Stimulated activated CD8-positive, alpha-beta memory T cell treated with anti-CD3 and anti-CD28 coated beads, Interleukin-12 subunit alpha, Interleukin-12 subunit beta, amount 100 ng/mL, for 24 hours (primary cell): Measurements from ENCODE around the gene RRAD.

Experiments used
- DNase-seq: peaks from one replicate; pipeline ENCODE4 v3.0.0-alpha.2; 2020; ENCODE audit errors: extremely low read depth

Gene RRAD

DNA sequence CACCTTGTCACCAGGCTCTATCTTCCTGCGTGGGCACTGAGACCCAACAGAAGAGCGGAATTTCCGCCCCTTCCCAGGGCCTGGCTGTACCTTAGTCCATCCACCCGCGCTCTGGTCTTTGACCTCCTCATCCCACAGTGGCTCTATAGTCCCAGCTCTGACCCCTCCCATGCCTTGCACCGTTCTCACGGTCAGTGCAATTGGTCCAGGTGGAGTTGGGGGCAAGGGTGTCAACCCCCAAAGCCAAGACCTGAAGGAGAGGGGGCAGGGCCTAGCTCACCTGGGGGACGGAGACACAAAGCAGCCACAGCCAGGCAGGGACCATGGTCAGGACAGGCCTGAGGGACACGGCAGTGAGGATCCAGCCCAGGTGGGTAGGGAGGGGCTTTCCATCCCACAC, 7.6 kb downstream of the RRAD start:
- DNase-seq, result no peak

DNA sequence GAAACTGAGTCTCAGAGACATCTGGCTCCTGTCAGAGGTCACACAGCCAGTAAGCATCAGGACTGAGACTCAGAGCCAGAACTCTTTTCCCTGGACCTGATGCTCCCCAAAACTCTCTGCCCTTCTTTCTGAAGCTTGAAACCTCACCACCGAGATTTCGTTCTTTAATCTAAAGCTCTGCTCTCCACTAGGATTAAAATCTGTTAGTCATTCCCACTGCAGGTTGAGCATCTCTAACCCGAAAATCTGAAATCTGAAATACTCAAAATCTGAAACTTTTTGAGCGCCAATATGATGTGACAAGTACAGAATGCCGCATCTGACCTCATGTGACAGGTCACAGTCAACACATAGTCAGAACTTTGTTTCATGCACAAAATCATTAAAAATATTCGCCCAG, 8.8 kb downstream of the RRAD start:
- no peak for DNase-seq

DNA sequence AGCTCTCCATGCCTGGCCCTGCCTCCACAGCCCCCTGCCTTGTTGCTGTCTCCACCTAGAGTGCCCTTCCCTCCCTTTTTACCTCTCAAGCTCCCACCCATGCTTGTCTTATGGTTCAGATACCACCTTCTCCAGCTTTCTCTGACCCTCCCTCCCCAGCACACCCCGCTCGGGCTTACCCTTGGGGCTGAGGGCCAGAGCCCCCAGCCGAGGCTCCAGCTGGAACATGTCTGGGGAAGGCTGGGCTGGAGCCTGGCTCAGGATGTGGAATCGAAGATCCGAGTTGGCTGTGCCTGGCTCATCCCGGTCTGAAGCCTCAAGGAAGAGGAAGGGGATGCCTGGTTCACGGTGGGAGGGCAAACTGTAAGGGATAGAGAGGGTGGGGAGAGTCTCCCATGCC, 10.3 kb downstream of the RRAD start:
- DNase-seq, result no peak

DNA sequence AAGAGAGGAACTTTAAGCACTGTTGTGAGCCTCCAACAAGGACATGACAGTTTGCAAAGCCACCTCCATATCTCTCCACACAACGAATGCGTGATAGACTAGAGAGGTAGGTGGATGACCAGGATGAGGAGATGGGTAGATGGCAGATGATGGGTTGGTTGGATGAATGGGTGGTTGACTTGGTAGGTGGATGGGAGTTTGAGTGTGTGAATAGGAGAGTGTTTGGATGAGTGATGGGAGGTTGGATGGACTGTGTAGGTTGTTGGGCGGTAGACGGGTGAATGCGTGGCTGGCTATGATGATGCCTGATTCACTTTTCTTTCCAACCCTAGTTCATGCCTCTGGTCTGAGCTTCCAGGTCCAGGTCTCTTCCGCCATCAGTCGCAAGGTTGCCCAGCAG, 10.8 kb downstream of the RRAD start:
- no peak for DNase-seq

DNA sequence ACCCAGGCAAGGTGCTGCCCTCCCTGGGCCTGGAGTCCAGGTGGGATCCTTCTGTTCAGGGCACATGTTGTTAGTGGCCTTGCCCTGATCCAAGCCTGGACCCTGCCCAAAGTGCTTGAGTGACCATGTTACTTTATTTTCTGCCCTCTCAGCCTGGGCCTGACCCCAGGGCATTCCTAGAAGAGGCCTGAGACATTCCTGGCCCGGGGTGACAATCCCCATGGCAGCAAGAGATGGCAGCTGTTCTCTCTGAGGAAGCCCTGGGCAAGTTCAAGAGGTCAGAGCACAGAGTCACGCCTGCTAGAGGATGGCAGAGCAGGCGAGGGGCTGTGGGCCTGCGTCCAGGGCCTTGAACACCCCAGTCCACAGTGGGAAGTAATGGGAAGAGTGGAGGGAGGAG, 11.6 kb downstream of the RRAD start:
- no peak for DNase-seq

DNA sequence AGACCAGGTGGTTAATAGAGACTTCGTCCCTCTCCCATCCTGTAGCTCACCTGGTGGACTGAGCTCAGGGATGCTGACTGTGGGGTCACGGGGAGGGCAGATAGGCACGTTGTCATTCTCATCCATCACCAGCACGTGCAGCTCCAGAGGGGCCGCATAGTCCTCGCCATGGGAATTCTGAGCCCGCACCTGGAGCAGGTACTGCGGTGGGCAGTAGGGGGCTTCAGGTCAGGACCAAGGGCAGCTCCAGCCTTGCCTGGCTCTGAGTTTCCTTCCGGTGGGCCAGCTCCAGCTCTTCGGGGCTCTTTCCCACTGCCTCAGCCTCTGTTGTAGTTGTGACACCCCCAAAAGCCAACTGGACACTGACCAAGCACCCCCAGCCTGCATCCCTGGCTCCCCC, 12.3 kb downstream of the RRAD start:
- DNase-seq, result no peak

DNA sequence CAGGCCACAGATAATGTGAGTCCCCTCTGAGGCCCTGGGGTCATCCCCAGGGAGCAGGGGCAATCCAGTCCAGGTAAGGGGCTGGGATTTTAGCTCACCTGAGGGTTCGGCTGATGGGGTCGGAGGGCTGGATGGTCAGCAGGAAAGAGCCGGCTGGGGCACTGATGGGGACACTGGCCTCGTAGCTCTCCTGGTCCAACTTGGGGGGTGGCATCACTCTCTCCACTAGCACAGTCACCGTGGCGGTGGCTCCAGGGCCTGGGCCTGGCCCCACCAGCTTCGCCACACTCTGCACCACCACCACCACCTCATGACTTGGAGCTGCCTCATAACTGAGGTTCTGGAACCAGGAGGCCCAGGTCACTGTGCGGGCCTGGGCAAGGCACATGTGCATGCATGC, 13.5 kb downstream of the RRAD start:
- DNase-seq, result no peak

DNA sequence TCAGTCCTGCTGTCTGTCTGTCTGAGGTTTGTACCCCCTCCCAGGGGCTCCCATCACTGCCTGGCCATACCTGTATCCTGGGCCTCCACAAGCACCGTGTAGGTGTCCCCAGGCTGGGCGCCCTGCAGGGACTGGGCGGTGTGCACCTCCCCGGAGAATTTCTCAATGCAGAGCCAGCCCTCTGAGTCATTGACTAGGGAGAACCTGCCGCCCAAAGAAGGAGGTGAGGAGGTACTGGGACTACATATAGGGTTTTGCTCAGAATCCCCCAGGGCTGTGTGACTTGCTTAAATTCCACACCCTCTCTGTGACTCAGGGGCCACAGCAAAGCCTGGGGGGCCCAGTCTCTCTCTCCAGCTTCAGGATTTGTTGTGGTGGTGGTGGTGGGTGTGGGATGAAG, 14.2 kb downstream of the RRAD start:
- no peak for DNase-seq

DNA sequence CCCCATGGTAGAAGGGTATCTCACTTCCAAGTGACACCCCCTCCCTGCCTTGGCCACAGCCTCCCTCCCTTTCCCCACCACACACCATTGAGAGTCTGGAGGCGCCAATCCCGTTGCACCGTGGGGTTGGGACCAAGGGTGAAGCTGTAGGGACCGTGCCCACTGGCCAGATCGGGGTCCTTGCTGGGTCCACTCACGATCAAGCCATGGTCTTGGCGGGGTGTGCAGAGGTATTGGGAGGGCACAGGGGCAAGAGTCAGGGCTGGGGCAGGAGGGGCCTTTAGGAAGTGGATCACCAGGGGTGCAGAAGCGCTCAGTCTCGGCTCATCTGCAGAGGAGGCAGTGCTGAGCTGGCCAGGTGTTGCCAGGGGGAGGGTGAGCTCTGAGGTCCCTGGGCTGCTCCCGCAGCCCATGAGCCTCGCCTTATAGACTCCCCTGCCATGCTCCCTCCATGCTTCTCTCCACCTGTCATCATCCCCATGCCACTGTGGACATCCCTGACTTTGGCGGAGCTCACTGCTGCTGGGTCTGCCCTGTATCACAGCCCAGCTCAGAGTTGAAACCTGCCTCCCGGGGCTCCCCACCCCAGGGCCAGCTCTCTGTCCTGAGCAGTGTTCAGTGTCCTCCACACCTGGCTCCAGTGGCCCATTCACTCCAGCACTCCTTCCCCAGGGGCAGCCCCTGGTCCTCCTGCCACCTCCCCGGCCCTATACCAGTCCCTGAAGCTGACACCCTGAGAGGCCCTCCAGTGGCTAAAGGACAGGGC, 15.0 kb downstream of the RRAD start:
- no peak for DNase-seq

DNA sequence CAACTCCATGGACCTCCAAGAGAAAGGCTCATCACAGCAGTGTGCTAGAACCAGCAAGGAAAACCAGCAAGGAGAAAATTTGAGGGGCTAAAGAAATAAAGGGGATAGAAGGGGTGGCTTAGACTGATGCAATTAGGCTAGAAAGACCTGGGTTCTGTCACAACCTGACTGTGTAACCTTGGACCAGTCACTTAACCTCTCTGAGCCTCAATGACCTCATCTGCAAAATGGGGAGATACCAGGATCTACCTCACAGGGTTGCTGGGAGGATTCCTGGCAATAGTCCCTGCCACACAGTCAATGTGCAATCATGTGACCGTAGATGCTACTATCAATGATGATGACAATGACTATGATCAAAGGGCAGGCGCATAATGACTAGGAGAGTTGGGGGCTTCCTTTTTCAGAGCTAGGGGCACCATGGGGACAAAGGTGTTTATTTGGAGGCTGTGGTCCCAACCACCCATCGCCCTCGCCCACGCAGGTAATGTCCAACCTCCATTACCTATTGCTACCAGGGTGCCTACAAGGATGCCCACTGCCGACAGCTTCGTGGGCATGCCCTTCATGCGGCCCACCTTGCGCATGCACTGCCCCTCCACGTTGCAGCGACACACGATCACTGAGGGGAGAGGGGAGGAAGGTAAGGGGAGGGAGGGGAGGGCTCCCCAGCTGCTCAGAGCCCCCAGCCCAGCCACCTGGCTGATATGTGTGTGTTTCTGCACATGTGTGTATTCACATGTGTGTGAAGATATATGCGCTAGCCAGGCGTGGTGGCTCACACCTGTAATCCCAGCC, 16.4 kb downstream of the RRAD start:
- no peak for DNase-seq

DNA sequence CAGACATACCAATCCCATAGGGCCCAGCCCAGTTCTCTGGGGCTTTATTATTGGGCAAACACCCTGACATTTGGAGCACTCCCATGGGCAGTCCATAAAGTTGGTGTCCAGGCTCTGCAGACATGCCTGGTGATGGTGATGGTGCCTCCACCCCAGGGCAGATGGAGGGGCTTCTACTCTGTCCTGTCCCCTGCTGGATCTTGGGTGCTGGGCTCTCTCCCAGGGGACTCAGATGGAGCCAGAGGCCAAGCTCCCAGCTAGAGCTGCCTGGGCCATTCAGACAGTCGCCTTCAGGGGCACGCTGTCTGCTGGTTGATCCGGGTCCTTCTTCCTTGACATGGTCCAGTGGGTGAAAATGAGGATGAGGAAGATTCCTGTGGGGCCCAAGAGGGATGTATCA, 17.2 kb downstream of the RRAD start:
- DNase-seq, result no peak

DNA sequence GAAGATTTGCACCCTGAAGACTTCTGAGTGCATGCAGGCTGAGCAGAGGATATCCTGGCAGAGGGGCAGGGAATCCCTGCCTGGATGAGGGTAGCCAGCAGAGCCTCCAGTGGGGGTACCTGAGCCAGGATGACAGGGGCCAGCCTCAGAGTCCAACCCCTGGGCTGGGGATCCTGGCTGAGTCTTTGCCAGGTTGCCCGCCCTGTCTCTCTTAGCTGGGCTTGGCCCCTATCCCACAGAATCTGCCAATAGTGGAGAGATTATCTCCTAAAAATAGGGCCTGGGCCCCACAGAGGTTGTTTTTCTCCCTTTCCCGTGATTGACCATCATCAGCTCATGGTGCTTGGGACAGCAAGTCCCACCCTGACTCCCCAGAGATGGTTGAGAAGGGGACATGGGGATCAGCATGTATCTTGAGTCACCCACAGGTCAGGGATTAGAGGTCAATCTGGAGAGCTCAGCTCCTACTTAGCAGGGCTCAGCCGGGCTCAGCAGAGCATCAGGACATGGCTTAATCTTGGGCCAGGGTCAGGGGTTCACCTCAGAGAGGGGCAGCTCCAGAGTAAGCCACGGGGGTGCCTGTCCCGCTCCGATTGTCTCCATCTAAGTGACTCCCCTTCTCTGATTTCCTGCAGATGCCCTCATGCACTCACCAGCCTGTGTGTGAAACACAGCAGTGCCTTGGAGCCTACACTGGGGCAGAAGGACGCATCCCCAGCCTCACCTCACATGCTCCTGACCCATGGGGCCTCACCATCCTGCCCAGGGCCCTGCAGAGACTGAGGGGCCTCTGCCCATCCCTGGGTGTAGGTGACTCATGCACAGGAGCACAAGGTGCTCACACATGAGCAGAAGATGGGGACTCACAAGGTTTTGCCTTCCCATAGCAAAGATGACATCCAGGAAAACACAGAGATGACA, 18.2 kb downstream of the RRAD start:
- DNase-seq, result no peak

DNA sequence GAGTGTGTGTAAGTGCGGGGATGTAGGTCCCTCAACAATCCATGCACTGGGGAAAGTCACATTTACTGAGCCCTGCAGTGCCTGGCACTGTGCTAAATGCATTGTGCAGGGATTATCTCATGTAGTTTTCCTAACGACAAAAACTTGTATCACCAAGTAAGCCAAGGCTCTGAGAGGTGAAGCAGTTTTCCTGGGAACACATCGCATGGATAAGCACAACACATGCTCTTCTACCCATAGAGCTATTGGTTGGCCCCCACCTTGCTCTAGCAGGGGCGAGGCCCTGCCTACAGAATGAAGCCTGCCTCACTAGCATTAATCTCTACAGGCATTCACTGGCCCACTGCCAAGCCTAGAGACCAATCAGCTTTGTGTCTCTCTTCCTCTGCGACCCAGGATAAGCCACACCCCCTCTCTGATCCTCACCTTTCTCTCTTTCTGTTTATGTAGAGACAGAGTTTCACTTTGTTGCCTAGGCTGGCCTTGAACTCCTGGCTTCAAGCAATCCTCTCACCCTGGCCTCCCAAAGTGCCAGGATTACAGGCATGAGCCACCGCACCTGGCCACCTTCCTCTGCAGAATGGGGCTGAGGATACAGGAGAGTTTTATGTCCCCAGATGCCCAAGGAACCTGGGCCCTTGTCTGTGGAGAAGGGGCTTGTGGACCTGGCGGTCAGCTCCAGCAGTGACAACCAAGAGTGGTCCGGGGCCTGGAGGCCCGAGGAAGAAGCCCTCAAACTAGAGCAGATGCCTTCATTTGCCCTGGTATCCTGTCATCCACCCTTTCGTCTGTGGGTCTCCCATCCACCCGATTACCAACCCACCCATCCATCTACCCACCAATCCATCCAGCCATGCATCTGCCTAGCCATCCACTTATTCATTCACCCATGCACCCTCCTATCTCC, 19.4 kb downstream of the RRAD start:
- DNase-seq, result no peak

DNA sequence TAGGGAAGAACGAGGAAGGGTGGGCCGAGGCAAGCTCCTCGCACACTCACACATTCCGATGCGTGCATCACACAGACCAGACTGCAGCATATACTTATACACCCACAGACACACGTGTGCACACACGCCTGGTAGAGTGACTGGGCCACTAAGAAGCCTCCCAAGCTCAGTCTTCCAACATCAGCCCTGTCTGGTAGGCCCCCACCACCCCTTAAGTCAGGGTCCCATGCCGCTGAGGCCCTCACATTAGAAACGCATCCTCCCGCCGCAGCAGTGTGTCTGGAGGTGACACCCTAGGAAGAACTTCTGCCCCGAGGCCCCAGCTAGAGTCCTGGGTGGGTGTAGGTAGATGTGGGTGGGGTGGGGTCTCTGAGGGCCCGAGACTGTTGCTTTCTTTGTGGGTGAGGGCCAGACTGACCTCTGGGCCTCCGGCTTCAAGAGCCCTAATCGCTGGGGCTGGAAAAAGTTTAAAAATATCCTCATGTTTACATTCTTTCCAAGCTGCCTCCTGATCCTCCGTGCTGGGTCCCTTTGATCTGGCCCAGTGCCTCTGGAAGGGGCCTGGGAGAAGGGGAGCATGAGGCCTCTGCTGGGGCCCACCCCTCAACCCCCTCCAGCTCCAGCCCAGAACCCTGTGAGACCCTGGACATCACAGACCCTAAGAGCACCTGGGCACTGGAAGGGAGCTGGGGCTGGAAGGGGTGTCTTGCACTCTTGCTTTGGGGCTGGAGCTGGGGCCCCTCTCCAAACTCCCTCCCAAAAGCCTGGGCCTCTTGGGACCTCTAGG, 20.3 kb downstream of the RRAD start:
- DNase-seq, result no peak

DNA sequence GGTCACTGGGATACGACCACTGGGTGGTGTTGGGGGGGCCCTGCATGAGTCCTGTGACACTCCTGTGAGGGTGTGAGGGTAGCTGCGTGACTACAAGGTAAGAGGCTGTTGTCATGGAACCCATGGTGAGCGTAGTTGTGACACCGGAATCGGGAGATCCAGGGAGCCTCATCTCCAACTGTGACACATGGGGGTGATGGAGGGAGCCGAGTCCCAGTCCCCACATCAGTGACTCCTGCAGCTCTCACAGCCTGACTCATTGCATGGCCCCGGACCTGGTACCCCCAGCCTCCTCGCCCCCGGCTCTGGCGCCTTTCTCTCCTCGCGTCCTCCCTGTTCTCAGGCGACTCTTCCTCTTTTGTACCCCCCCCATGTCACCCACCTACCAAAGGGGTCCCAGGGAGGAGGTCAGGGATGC, 20.9 kb downstream of the RRAD start:
- no peak for DNase-seq

DNA sequence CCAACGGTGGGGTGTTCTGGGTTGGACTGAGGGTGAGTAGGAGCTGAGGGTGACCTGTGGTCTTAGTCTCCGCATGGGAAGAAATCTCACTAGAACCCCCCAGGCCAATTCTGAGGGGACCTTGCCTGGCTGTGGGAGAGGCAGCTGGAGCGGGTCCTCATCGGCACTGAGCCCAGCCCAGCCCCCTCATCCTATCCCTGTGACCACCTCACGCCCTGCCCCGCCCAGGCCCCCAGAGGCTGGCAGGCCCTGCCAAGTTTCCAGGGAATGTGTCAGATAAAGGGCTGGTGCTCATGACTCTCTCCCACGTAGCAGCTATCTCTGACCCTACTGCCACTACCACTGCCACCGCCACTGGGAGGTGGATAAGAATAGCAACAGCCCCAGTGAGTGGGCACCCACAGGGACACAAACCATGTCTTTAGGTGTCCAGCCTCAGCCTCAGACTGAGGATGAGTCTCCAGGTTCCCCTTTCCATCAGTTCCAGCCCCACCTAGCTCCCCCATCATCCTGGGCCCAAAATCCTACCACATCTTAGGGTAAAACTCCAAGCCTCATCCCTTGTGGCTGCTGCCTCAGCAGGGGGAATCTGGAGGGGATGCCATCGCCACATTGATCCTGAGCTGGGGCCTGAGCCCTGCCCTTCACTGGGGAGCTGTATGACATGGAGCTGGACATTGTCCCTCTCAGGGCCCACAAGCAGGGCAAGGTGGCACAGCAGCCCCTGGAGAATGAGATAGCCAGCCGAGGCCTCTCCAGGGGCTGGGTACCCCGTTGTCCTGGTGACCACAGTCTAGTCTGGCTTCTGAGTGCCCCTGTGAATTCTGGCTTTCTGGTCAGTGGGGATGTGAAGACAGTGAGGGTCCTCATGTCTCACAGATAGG, 21.5 kb downstream of the RRAD start:
- no peak for DNase-seq

DNA sequence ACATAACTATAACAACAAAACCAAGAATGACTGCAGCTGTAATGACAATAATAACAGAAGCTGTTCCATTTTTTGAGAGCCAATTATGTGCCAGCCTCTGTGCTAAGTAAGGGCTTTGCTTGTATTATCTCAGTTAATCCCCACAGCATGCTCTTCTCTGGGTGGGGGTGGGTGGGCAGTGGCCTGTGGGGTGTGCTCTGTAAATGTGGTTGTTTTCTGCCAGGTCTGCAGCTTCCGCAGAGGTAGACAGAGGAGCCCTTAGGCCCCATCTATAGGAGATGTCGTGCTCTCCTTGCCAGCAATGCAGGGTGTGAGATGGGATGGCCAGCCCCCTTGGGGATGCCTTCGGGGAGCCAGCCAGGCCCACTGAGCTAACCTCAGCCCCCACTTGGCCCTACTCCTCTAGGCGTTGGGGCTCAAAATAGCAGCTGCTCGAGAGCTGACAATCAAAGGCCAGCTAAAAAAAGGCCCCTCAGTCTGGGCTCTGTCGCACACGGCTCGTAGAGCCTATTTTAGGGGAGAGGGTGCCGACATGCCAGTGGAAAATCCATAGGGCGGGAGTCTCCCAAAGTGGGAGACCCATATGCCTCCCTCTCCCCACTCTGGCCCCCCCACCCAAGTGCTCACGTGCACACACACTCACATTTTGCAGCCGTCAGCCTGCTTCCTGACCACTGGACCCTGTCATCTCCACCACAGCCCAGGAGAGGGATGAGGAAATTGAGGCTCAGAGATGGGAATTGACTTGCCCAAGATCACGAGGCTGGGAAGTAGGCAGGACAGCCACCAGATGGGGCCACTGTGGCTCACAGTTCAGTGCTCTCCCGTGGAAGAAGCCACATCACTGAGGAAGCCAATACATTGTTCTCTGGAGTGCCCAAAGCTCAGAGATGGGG, 22.4 kb downstream of the RRAD start:
- no peak for DNase-seq

DNA sequence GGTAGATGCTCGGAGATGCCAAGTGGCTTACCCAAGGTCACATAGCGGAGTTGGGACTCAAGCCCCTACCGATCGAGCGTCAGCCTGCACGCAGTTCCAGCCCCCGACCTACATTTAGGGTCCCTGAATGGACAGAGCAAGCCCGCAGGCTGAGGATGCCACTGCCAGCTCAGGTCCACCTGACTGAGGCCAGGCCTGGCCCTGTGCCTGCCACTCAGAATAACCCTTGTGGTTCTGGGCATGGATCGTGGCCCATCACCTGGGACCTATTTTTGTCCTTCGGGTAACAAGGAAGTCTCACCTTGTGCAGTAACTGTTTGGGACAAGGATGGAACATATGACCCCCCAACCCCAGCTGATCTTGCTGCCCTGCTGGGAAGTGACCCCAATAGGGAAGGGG, 23.7 kb downstream of the RRAD start:
- DNase-seq, result no peak
